SK-MEL-5 (cell line): ENCODE measurements around the gene SIGLEC10. TPM values are rescaled to one million over a fixed set of nuclear protein-coding genes. Genes with fewer than 3 reads are reported as not detected.

Experiments
- DNase-seq: peaks from one replicate; pipeline ENCODE4 v3.0.0-alpha.2; 2016; ENCODE audit warnings: low read depth, low spot score
- in situ Hi-C: cut with HindIII; loops from 2 replicates; pipeline ENCODE4 v1.10.0; 2016; ENCODE audit warnings: low sequenced_read_pairs, high pct_unique_total_duplicates, low pct_unique_long_range_greater_than_20kb
- total RNA-seq: library from RNA; depleted of rRNA; stranded (reverse); fragments of >200 nt; shearing (Covaris generic); gene quantifications from 2 replicates; pipeline ENCODE4 v1.2.3, GENCODE V29; 2014

The SIGLEC10 gene
- total RNA-seq, 1 experiment from 2014 or later = not detected

- DNase-seq = no peak
- in situ Hi-C loops = no loop called here
Observed at GRCh38 chr19:51372649-51373504, 44.6 kb downstream of the SIGLEC10 start, which contains the start of gene NKG7. Gene NKG7, minus strand, starts transcription at chr19:51372654. Its CDS starts 119 bp downstream, at chr19:51372535.

- DNase-seq = no peak
- in situ Hi-C loops = no loop called here
Observed at GRCh38 chr19:51372021-51372648, 45.3 kb downstream of the SIGLEC10 start.

- DNase-seq = no peak
- in situ Hi-C loops = no loop called here
Observed at GRCh38 chr19:51371186-51371690, 46.2 kb downstream of the SIGLEC10 start.

GRCh38 chr19:51370230-51370629, 47.2 kb downstream of the SIGLEC10 start:
- no peak for DNase-seq
- in situ Hi-C loops = no loop called here

- DNase-seq = no peak
- in situ Hi-C loops = no loop called here
Observed at GRCh38 chr19:51368366-51369282, 48.8 kb downstream of the SIGLEC10 start, which contains the start of gene CLDND2. Gene CLDND2, minus strand, starts transcription at chr19:51369003. Its CDS starts 426 bp downstream, at chr19:51368577.

- peak; percentile 97 for DNase-seq
- in situ Hi-C loops = no loop called here
Observed at GRCh38 chr19:51367565-51368365, 49.7 kb downstream of the SIGLEC10 start.

- in situ Hi-C loops = no loop called here
- DNase-seq = no peak
Observed at GRCh38 chr19:51367255-51367564, 50.2 kb downstream of the SIGLEC10 start.

- in situ Hi-C loops = no loop called here
- DNase-seq = peak; percentile 98
Observed at GRCh38 chr19:51366389-51367254, 50.8 kb downstream of the SIGLEC10 start.

GRCh38 chr19:51365965-51366388, 51.5 kb downstream of the SIGLEC10 start, which contains the start of gene ETFB:
Gene ETFB, minus strand, starts transcription at chr19:51366388. Its CDS starts 62 bp downstream, at chr19:51366326.
- in situ Hi-C loops = no loop called here
- no peak for DNase-seq

- DNase-seq = peak; percentile 47
- in situ Hi-C loops = no loop called here
Observed at GRCh38 chr19:51365211-51365964, 52.1 kb downstream of the SIGLEC10 start.

- in situ Hi-C loops = no loop called here
Observed at GRCh38 chr19:51364200-51365106, 53.0 kb downstream of the SIGLEC10 start.

GRCh38 chr19:51361239-51361638, 56.2 kb downstream of the SIGLEC10 start:
- in situ Hi-C loops = no loop called here
- no peak for DNase-seq

More at GRCh38 chr19:51364200-51365106, 53.0 kb downstream of the SIGLEC10 start:
- DNase-seq = peak; percentile 89
